GM13976 (cell line): Measurements from ENCODE around the gene TENM4.

Experiments
- DNase-seq: peaks from one replicate; pipeline ENCODE4 v3.0.0; 2012; ENCODE audit warnings: low spot score
- CTCF ChIP-seq: IDR thresholded peaks from 2 replicates; pipeline ENCODE4 v1.5.1; 2012; ENCODE audit warnings: borderline replicate concordance, mild to moderate bottlenecking; ENCODE audit not compliant: insufficient read depth; ENCODE audit errors: extremely low read depth, missing control alignments, control extremely low read depth
- in situ Hi-C: fragments of 300-500 bp; cut with MboI; formaldehyde crosslinking; loops from one replicate; pipeline ENCODE4 v1.12.0; 2022; ENCODE audit warnings: low sequenced_read_pairs, mixed read lengths, inconsistent platforms; ENCODE audit not compliant: unreplicated experiment

The TENM4 gene

GRCh38 chr11:79321263-79321662 is 119.6 kb downstream of the TENM4 start:
- no peak for TF ChIP-seq CTCF
- DNase-seq, result no peak
- in situ Hi-C loops, result no loop called here

GRCh38 chr11:79314906-79315689 is 125.7 kb downstream of the TENM4 start:
- DNase-seq, result no peak
- in situ Hi-C loops, result no loop called here
- TF ChIP-seq CTCF, result no peak

GRCh38 chr11:79313530-79313913 is 127.3 kb downstream of the TENM4 start:
- TF ChIP-seq CTCF, result no peak
- no peak for DNase-seq
- in situ Hi-C loops, result no loop called here

- in situ Hi-C loops, result no loop called here
- no peak for DNase-seq
- TF ChIP-seq CTCF, result no peak
These were observed 128.0 kb downstream of the TENM4 start for GRCh38 chr11:79312617-79313529.

GRCh38 chr11:79311461-79311860 is 129.4 kb downstream of the TENM4 start:
- no peak for DNase-seq
- in situ Hi-C loops, result no loop called here
- no peak for TF ChIP-seq CTCF

- no peak for DNase-seq
- in situ Hi-C loops, result no loop called here
- TF ChIP-seq CTCF, result no peak
These were observed 131.4 kb downstream of the TENM4 start for GRCh38 chr11:79309407-79309806.
